OCI-M1 (cell line): ENCODE results near the gene ANKZF1.
"Not testable (repeated sequence)": the region's sequence is repeated elsewhere in the genome, so short reads cannot be mapped to it uniquely, and the experiment has no call there.

Source experiments
- DNase-seq: peaks from one replicate; lab custom pipeline; 2025; lab: John Stamatoyannopoulos, UW

Gene ANKZF1

DNA sequence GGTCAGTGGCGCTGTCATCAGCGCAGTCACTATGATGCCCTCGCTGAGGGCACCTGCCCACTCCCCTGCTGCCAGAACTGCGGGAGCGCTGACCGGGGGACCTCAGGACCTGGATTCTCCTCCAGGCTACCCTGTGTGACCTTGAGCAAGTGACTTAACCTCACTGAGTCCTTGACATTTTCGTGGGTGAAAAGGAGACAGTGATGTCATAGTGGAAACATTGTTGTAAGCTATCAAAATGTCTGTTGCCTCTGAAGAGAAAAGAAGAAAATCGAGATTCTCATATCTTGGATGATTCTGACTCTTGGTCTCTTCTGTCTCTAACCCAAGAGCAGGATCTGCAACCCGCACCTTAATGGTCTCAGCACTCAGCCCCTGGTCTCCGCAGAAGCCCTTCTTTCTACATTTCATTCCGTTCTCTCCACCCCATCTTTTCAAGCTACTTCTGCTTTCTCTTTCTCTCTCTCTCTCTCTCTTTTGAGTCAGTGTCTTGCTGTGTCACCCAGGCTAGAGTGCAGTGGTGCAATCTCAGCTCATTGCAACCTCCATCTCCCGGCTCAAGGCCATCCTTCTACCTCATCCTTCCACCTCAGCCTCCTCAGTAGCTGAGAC lies 25.1 kb downstream of the ANKZF1 start:
- DNase-seq: peak; percentile 68

GRCh38 chr2:219258942-219259341 lies 29.3 kb downstream of the ANKZF1 start:
- not testable (repeated sequence) for DNase-seq

GRCh38 chr2:219261024-219261855 lies 31.6 kb downstream of the ANKZF1 start:
- peak; percentile 36 for DNase-seq

- no peak for DNase-seq
These were observed 36.6 kb downstream of the ANKZF1 start for GRCh38 chr2:219266232-219266631.

- no peak for DNase-seq
These were observed 37.3 kb downstream of the ANKZF1 start for GRCh38 chr2:219266886-219267285.

- no peak for DNase-seq
These were observed 38.7 kb downstream of the ANKZF1 start for GRCh38 chr2:219268294-219268693.

- no peak for DNase-seq
These were observed 39.9 kb downstream of the ANKZF1 start for GRCh38 chr2:219269362-219270054.

DNA sequence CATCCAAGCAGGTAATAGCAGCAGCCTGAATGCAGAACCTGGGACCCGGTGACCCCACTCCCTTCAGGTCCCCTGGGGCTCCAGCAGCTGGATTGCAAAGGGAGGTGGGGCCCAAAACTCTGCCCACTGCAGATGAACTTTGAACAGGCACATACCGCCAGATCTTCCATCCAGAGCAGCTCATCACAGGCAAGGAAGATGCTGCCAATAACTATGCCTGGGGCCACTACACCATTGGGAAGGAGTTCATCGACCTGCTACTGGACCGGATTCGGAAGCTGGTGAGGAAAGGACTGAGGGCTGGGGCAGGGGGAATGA lies 40.4 kb downstream of the ANKZF1 start:
- no peak for DNase-seq

GRCh38 chr2:219271021-219271420 lies 41.4 kb downstream of the ANKZF1 start:
- DNase-seq: no peak

GRCh38 chr2:219272356-219272755 lies 42.8 kb downstream of the ANKZF1 start:
- no peak for DNase-seq

- DNase-seq: no peak
These were observed 43.4 kb downstream of the ANKZF1 start for GRCh38 chr2:219272995-219273394.

- no peak for DNase-seq
These were observed 44.3 kb downstream of the ANKZF1 start for GRCh38 chr2:219273937-219274336.

DNA sequence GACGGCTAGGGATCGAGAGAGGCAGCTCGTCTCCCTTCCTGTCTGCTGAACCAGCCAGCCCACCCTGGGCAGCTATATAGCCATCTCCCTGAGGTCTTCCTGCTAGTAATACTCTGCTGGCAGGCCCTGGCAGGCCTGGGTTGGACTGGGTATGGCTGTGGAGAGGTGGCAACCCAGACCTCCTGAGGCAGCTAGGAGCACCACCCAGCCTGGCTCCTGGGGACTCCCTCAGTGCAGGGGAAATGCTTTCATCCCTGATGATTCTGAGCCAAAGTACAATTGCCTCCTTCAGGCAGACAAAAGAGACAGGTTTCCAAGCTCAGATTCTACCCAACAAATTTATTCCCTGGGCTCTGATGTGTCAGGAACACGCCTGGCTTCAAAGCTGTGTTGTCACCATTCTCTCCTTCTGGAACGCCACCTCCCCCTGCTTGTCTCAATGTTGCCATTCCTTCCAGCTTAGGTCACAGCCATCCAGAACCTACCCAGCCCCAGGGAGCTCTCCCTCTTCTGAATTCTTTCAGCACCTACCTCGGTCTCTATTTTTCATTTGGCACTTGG lies 44.8 kb downstream of the ANKZF1 start:
- no peak for DNase-seq

GRCh38 chr2:219277703-219278654 lies 48.4 kb downstream of the ANKZF1 start:
- DNase-seq: peak; percentile 89

DNA sequence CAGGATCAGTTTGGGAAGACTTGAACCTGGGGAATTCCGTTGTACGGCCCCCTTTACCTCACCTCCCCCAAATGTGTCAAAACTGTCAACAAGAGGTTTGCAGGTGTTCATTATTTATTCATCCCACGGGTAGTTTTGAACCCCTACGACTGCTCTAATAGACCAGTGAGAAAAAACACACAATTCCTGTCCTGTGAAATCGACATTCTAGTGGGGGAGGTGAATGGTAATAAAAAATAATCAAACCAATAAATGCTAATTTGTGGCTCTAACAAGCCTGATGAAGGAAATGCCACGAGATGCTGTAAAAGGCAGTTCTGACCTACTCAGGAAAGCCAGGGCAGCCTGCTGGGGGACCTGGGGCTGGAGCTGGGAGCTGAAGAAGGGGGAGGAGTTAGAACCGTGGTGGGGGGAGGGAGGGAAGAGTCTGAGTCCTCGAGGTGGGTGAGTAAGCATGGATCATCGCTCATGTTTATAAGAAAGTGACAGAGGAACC lies 49.1 kb downstream of the ANKZF1 start:
- no peak for DNase-seq

- peak; percentile 100 for DNase-seq
These were observed 49.7 kb downstream of the ANKZF1 start, which contains the start of gene DNAJB2 for GRCh38 chr2:219279151-219279915. Gene DNAJB2, plus strand, starts transcription at chr2:219279366. Its CDS starts 468 bp downstream, at chr2:219279834.

DNA sequence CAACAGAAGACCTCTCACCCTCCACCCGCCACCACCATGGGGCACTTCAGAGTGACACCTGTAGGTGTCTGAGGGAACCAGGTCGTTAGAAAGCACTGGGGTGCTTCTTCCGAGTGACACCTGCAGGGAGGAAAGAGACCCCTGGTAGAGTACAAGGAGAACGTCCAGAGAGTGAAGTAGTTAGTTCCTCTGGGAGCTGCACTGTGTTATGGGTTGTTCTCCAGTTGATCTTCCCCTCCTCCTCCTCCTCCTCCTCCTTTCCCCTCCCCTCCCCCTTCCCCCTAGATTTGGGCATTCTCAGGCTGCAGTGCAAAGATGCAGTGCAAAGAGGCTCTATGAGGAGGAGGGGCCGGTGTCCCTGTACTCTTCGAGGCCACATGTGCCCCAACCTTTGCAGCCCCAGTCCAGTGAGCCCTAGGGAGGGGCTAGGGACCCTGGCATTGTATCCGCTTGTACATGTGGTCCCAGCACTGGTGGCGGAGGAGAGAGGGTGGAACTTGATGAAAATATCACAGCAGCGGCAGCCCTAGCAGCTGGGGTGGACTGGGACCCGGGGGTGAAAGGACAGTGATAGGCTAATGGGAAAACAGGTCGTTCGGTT lies 50.4 kb downstream of the ANKZF1 start:
- no peak for DNase-seq

DNA sequence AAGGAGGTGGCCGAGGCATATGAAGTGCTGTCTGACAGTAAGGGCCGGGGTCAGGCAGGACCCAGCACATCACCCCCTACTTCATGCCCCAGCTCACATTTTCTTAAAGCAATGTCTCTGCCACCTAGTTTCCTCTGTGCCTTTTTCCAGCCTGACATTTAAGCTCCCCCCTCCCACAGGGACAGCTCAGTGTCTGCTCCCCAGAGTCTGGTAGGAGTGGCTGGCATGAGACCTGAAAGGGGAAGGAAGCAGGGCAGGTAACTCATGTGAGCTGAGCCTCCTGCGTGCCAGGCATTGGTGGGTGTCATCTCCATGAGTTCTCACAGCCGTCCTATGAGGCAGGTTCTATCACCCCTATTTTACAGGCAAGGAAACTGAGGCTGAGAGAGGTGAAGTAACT lies 51.0 kb downstream of the ANKZF1 start:
- DNase-seq: no peak

- DNase-seq: no peak
These were observed 52.0 kb downstream of the ANKZF1 start for GRCh38 chr2:219281588-219281987.

GRCh38 chr2:219282375-219282774 lies 52.8 kb downstream of the ANKZF1 start:
- DNase-seq: no peak
